GM19438 (cell line): ENCODE measurements around the gene DUSP8.

ENCODE experiments used
- ATAC-seq: cut with Tn5 transposase; IDR thresholded peaks from one replicate; pipeline ENCODE4 v1.9.1; 2021; ENCODE audit warnings: low read depth; ENCODE audit not compliant: unreplicated experiment

The DUSP8 gene

DNA sequence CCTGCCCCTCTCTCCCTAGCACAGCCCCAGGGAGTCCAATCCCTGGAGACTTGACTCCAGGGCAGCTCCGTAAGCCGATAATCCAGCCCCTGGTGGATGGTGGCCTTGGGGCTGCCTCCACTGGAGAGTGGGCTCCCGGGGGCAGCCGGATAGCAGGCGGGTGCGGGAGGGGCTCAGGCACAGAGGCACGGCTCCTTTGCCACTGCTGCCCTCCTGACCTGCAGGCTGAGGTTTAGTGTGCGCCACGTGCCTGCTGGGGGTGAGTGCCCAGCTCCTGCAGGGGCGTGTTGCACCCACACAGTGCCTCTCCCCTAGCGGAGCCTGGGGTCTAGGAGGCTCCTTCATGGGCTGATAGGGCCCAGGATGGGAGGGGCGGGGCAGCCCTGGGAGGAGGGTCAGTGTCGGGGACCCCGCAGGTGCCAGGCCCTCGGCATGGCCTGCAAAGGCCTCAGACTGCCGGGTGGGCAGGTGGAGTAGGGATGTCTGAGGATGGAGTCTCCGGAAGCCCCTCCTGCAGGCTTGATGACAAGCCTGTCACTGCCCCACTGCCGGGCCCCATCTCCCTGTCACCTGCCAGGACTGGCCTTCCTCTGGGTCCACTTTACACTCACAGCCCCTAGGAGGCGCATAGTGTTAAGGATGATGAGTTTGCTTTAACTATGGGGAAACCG lies 5.6 kb downstream of the DUSP8 start:
- no peak for ATAC-seq

DNA sequence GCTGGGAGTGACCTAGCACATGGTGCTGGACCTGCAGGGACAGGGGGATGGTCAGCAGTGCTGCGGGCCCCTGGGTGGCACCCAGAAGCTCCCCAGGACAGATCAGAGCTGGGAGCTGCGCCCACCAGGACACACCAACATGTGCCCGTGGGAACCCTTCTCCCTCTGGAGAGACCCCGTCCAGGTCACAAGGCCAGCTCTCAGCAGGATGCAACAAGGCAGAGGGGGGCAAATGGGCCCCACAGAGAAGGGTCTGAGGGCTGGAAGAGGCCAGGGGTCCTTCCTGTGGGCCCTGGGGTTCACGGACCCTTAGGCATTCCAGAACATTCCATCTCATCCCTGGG lies 6.2 kb downstream of the DUSP8 start:
- no peak for ATAC-seq

DNA sequence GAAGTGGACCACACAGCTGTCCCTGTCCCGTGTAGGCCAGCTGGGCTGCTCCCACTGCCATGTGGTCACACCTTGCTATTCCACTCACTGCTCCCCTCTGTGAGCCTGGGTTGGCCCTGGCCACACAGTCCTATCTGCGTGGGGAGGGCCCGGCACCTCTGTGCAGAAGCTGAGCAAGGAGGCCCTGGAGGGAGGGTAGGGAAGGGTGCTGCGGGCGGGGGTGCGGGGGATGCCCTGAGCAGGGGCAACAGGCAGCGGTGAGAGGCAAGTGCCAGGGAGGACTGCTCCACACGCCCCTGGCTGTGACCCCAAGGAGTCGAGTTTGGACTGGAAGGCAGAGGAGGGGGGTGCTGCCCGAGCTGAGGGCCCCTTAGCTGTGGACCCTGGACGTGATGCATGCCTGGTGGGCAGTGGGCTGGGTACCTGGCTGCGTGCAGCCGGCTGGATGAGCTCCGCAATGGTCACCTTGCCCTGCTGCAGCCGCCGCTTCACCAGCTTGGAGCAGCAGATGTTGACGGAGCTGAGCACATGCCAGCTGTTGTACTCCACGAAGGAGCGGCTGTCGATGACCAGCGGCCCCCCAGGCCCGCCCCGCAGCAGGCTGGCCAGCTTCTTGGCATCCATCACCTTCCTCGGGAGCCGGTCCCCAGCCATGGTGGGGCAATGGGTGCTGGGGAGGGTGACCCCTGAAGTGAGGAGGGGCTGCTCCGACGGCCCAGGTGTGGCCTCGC lies 6.7 kb downstream of the DUSP8 start:
- ATAC-seq, result no peak

DNA sequence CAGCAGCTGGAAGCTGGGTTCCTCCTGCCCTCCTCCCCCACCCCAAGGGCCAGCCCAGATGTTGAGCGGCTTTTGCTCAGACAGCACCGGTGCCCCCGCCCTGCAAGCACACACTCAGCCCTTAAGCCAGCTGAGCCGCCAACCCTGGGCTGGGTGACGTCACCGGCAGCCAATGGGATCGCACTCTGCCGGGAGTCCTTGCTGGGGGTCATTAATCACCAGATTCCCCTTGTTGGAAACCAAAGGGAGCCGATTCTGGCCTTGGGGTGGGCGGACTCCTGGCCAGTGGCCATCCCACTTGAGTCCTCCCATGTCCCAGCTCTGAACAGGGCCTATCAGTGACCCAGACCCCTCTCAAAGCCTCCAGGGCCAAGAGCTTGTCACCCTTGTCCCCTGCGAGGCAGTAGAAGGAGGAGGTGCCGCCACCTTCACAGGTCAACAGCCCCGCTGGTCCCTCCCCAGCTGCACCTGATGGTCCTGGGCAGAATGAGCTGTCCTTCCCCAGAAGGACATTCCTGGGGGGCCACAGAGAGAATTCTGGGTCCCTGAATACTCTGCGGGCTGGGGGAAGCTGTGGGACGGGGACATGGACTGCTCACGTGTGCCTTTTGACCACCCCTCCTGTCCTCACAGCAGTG lies 7.4 kb downstream of the DUSP8 start:
- no peak for ATAC-seq

DNA sequence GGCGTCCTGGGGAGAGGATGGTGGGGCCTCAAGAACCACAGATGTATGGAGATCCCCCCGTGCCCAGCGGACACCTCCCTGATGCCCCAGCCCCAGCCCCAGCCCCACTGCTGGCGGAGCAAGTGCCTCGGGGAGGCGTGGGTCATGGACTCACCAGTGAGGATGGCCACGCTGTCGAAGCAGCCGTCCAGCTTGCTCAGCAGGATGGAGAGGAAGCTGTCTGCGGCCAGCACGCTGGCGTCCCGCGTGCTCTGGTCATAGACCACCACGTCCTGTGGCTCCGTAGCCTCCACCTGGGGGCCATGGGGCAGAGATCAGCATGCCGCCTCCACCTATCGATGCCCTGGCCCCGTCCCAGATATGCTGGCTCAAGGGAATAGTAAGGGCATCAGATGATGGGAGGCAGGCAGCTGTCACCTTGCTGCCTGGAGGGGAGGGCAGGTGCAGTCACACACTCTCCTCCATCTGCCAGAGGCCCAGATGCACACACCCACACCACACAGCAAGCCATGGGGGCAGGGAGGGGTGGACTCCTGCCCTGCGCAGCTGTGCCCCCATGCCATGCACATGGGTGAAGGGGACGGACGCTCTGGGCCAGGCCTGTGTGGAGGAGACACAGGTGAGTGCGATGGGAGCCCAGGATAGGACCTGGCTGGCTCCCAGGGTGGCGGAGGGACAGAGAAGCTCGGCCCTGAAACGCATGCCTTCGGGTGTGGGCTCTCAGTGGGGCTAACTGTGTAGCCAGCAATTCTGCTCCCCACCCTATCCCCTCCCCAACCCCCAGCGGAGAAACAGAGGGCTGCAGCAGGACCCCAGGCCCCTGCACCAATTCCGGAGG lies 8.2 kb downstream of the DUSP8 start:
- ATAC-seq, result no peak

DNA sequence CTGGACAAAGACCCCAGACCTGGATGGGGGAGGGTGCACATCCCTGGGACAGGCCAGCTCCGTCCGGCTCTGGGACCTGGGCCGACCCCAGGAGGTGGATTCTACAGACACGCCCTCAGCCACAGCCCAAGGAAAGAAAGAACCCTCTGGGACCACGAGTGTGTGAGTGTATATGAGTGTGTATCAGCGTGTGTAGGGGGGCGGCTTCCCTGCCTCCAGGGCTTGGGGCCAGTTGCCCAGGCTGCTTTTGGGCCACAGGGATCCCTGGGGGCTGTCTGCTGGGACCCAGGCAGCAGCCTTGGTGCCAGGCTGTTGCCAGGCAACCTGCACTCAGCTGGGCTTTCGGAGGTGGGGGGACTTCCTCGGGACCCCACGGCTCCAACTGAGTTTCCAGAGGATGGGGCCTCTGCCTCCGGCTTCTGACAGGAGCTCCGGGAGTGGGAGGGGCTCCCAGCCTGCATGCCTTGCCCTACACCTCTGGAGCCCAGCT lies 8.9 kb downstream of the DUSP8 start:
- ATAC-seq, result no peak

DNA sequence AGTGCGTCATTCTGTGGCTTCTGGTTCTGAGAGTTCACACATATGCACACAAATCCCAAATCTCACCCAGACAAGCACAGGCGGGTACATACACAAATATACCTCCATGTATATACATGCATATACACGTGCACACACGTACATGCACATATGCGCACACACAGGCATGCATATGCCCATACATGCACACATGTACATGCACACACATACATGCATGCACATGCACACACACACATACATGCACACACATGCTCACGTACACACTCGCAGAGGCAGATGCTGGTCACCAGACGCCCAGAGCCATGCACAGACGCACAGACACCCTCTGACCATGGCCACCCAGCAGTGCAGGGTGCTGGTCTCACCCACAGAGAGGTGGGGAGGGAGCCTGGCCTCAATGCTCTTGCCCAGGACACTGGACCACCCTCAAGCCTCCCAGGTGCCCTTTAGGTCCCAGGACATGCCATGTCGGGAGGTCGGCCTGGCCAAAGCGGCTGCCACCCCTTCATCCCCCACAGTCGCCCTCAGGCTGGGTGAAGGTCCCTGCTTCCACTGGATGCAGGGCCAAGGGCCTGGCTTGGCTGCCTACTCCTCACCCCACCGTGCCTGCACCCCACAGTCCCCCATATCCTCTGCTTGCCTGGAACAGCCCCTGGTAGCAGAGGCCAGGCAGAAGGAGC lies 9.5 kb downstream of the DUSP8 start:
- no peak for ATAC-seq

DNA sequence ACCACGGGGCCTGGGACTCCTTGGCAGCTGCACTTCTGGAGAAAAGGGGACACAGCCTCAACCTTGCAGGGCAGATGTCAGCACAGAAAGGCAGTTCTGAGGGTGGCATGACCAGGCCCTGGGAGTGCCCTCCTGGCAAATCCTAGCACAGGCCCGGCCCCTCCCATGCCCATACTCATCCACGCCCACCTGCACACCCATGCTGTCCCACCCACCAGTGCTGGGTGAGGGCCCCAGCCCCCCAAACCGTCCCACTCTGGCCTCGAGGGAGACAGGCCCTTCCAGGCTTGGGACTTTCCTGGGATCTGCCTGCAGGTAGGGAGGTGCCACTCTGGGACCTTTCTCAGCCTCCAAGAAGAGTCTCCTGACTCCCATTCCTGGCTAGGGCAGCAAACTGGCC lies 10.1 kb downstream of the DUSP8 start:
- ATAC-seq, result no peak

DNA sequence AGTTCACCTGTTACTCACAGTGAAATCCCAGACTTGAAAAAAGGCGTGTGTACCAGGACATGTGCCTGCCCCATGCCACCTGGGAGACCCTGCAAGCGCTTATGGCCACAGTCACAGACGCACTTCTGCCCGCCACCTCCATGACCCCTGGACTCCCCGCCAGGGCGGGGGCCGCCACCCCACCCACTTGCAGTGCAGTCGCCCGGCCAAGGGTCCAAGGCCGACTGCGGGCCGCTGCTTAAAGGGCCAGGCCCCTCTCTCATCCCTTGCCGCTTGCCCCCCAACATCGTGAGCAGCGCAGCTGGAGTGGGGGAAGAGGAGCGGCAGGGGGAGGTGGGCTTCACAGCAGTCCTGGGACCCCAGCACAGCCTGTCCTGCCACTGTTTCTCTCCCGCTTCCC lies 10.8 kb downstream of the DUSP8 start:
- ATAC-seq, result no peak

DNA sequence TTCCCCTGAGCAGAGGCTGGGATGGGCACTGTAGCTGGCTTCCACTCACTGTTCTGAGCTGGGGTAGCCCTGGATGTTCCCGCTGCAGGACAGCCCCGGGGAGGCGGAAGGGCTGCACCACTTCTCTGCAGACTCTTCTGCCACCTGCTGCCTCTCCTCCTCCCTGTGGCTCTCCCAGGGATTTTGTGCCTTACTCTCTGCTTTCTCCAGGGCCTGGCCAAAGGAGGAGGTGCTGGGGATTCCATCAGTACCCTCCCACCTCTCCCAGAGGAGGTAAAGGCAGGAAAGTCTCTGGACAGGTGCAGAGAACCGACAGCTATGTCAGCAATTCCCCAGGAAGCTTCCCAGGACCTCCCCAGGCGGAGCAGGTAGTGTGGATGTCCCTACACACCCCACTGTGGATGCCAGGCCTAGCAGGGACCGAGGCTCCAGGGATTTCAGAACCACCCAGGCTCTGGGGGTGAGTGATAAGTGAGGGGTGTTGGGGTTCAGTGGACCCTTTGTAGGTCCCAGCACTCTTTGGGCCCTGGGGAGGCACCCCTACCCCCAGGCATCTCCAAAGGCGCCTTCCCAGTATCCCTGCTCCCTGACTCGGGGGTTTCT lies 11.3 kb downstream of the DUSP8 start:
- no peak for ATAC-seq

DNA sequence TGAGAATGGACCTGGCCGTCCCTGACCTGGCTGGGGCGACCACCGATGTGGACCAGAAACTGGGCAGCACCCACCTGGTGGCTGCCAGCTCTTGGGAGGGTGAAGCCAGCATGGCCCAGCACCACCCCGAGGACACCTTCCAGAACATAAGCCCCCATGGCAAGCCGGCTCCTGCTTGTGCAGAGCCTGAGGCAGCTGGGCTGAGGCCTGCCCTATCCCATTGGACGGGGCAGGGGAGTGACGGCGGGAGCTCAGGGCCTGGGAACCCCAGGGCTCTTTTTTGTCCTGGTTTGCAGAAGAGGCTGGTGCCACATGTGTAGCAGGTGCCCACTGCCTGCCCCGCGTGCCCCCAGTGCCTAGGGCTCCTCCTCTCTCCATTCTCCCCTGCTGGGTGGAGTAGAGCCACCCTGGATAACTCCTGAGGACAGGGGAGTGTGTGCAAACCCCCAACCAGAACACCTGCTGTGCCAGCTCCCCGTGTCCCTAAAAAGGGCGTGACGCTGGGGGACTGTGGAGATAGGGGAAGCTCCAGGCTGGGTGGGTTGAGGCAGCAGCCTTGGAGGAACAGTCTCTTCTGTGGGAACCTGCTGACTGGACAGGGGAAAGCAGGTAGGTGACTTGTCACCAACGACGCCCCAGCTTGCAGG lies 11.9 kb downstream of the DUSP8 start:
- no peak for ATAC-seq

DNA sequence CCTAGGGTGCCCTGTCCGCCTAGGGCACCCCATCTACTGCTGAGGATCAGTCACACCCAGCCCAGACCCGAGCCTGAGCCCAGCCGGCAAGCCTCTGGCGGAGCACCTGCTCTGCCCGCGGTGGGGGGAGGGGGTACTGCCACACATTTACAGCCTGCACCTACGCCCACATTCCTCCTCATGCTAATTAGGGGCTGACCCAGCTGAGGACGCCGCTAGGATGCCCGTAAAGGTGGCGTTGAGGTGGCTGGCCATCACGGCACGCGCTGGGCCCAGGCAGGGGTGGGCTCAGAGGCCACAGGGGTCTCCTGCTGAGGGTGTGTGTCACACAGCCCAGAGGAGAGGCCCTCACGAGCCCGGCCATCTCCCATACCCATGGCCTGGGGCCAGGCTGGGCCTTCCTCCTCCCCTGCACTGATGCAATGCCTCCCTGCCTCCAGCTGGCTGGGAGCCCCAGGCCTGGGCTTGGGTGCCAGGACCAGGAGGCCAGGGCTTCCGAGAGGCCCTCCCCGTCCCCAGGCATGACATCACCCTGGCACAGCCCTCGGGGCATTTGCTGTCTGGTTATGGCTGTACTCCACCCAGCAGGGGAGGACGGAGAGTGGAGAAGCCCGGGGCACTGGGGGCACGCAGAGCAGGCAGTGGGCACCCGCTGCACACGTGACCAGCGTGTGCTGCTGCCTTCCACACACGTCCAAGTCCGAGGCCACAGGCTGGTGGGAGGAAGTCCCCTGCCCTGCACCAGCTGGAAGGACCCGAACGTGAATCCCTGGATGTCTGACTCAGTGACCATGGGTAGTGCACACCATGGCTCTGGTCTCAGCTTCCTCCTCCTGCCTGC lies 12.7 kb downstream of the DUSP8 start:
- no peak for ATAC-seq

DNA sequence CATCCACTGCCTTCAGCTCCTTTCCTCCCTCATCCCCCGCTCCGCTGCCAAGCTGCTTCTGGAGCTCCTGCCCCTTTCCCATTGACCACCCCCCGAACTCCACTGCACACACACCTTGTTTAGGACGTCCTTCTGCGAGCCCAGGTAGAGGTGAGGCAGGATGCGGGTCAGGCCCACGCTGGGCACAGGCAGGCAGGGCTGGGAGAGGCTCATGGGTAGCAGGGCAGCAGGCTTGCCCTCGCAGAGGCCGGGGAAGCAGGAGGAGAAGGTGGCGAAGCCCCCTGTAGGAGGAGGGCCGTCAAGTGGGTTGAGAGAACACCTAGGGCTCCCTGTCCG lies 13.3 kb downstream of the DUSP8 start:
- no peak for ATAC-seq

DNA sequence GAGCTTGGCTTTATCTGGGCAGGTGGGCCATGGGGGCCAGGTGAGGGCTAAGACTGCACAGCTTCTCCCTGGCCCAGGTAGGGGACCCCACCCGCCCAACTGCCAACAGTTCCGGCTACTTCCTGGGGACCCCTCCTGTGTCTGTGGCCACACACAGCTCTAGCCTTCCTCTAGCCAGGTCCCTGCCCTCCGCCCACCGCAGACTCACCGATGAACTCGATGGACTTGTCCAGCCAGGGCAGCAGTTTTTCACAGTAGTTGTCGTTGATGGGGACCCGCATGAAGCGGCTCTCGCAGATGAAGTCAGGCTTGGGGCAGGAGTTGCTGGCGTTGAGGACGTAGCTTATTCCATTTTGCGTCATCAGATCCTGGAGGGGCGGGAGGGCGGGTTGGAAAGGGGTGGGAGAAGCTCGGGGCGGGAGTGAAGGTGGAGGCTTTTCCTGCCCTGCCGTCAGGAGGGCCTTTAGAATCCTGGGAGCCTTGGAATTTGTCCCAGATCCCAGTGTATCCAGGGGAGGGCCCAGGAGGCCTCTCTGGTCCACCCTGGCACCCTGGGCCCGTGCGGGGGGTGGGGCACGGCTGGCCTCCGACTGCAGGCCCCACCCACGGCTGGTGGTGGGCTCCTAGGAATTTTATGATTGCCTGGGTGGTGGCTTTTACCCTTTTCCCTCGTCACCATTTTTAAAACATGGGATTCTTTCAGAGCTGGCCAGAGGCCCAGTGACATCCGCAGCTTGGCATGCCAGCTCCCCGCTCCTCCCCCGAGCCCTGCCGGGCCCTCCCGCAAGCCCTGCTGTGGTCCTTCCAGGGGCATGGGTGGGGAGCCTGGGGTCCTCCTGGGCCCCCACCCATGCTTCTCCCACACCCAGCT lies 13.9 kb downstream of the DUSP8 start:
- ATAC-seq, result no peak

DNA sequence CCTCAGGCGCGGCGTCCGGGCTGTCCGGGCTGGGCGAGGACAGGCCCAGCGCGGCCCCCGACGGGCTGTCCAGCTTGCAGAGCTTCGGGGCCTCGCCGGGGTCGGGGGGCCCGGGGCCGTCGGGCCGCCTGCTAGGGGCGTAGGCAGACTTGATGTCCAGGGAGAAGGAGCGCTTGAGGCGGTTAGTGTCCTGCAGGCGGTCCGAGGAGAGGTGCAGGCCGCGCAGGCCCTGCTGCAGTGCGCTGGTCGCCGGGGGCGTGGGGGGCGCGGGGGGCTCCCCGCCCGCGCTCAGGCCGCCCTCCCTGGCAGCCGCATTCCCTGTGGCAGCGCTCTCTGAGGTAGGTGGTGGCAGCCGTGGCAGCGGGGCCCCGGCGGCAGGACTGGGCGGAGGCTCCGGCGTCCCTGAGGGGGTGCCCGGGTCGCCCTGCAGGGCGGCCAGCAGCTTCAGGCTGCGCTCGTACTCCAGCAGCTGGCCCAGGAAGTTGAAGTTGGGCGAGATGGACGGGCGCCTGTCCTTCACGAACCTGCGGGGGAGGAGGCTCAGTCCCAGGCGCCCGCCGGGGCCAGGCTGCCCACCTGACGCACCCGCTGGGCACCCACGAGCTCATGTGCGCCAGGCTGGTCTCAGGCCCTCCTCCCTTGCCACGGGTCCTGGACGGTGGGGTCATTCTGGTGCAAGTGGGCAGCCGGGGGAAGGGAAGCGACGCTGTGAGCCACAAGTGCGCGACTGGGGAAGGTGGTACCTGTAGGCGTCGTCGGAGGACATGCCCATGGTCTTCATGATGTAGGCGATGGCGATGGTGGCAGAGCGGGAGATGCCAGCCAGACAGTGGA lies 14.8 kb downstream of the DUSP8 start:
- ATAC-seq, result no peak

DNA sequence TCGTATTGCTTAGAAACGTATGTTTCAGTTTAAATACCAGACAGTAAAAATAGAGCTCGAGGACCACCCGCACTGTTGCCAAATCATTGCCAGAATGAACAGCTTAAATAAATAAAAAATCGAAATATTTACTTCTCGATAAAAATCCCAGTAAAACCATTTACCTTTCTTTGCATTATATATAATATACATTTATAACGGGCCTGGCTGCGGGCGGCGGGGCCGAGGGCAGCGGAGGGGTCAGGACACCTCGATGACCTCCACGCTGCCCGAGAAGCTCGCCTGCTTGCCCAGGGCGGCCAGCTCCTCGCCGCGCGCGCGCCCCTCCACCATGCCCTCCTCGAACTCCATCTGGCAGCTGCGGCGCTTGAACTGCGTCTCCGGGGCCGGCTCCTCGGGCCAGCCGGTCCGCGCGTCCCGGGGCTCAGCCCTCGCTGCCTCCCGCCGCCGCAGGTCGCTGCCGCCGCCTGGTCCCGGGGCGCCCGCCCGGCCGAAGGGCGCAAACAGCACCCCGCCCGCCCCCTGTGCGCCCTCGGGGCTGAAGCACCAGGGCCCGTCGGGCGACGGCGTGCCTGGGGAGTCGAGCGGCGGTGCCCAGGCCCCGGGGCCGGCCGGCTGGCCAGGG lies 15.7 kb downstream of the DUSP8 start:
- ATAC-seq, result no peak

DNA sequence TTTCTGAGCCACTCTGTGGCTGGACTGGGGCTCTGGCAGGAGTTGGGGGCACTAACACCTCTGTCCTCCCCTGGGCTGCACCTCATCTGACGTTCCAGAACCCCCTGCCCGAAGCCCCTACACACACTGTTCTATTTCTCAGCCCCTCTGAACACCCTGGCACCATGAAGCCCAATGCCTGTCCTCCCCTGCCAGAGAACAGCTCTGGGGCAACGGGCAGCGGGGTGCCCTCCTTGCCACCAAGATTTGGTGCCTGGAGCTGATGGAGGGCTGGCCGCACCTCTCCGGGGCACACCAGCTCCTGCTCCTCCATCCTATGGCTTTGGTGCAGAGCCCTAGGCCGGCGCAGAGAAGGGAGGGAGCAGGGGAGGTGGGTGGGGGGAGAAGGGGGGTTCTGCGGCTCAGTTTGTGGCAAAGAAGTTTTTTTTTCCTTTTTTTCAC lies 16.3 kb downstream of the DUSP8 start:
- no peak for ATAC-seq
